ENCODE results near the gene STAMBPL1.

STAMBPL1 gene

DNA sequence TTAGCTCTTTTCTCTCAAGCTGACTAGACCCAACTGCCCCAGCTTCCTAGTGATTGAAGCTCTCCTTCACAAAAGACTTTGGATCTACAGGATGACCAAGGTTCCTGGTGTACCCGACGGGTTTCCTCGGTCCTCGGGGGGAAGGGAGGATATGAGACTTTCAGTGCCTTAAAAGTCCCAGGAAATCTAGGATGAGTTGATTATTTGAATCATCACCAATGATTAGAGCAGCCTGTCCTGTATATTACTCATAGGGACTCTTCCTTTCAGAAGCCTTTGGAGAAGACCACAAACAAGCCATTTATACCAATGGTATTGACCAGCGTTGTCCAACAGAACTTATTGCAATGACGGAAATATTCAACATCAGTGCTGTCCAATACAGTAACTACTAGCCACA is 78.7 kb downstream of the STAMBPL1 start:
- no peak for DNase-seq (ENCODE audit: low read depth)
- TF ChIP-seq, protein P1, sequence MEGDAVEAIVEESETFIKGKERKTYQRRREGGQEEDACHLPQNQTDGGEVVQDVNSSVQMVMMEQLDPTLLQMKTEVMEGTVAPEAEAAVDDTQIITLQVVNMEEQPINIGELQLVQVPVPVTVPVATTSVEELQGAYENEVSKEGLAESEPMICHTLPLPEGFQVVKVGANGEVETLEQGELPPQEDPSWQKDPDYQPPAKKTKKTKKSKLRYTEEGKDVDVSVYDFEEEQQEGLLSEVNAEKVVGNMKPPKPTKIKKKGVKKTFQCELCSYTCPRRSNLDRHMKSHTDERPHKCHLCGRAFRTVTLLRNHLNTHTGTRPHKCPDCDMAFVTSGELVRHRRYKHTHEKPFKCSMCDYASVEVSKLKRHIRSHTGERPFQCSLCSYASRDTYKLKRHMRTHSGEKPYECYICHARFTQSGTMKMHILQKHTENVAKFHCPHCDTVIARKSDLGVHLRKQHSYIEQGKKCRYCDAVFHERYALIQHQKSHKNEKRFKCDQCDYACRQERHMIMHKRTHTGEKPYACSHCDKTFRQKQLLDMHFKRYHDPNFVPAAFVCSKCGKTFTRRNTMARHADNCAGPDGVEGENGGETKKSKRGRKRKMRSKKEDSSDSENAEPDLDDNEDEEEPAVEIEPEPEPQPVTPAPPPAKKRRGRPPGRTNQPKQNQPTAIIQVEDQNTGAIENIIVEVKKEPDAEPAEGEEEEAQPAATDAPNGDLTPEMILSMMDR (IDR thresholded peaks at IDR 0.05; ENCODE audit: control insufficient read depth, insufficient read depth, low read depth, low read length, missing control alignments): no peak
- H3K4me3 ChIP-seq (ENCODE audit: control insufficient read depth, low read depth, low read length): no peak overlapping the region

DNA sequence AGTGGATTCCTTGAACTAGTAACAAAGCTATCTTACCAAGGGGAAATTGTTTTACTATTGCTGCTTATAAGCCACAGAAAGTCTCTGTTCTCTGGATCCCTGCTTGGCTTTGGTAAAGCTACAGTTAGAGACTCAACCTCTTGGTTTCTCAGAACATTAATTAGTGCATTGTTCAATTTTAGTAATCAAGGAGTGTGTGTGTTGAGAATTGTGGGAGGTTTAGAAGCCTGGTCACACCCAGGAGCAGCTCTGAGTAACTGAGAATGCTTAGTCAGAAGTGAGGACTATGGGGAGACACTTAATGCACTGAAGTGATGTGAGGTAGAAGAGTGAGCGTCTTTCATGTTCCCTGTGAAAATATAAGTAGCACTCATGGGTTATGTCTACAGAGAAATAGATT is 80.8 kb downstream of the STAMBPL1 start:
- H3K4me3 ChIP-seq (ENCODE audit: control insufficient read depth, low read depth, low read length): no peak overlapping the region
- no peak for DNase-seq (ENCODE audit: low read depth)
- TF ChIP-seq, protein P1 (IDR thresholded peaks at IDR 0.05; ENCODE audit: control insufficient read depth, insufficient read depth, low read depth, low read length, missing control alignments): no peak

DNA sequence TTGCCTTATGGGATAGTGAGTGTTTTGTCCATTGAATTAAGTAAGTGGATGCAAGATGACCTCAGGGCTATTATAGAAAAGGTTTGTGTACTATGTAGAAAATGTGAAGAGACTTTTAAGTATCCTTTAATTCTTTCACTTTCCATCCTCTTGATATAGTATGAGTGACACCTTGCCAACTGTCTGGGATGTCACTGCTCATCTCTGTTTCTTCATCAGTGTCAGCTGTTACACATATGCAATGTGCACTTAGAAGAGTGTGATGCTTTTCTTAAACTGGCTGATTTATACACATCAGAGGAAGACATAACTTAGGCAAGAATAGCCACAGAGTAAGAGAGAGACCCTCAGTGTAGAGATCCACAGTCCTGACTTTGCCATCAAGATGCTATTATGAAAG is 81.2 kb downstream of the STAMBPL1 start:
- TF ChIP-seq, protein P1 (IDR thresholded peaks at IDR 0.05; ENCODE audit: control insufficient read depth, insufficient read depth, low read depth, low read length, missing control alignments): no peak
- H3K4me3 ChIP-seq (ENCODE audit: control insufficient read depth, low read depth, low read length): no peak overlapping the region
- no peak for DNase-seq (ENCODE audit: low read depth)

DNA sequence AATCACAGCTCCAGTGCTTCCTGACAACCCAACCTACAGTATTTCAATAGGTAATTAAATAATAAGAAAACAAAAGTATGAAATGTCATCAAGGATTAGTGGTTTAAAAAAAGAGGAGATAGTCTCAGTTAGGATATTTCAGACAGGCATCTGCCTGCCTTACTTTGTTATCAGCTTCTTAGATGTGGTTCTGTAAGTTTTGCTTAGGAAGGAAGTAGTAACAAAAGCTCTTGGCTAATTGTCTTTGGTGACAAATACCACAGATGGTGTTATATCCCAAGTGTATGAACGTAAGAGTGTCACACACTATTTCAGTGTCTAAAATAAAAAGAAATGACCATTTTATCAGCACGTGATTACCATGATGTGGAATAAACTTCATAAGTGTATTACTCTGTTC is 82.3 kb downstream of the STAMBPL1 start:
- DNase-seq (ENCODE audit: low read depth): no peak
- TF ChIP-seq, protein P1 (IDR thresholded peaks at IDR 0.05; ENCODE audit: control insufficient read depth, insufficient read depth, low read depth, low read length, missing control alignments): no peak
- H3K4me3 ChIP-seq (ENCODE audit: control insufficient read depth, low read depth, low read length): no peak overlapping the region

DNA sequence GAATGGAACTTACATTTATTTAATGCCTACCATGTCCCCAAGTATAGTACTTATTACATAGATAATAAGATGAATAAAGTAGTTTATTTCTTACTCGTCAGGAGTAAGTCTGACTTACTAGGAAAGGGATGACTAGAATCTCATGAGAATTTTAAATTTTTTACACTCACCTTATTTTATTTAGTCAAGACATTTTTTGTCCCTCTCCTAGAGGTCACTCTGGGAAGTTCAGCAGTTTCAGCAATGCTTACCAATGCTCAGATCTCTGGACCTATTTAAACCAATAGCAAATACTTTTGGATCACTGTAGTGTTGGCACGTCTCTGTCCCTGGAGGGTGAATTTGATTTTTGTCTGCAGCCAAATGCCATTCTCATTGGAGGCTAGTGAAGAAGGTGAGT is 83.3 kb downstream of the STAMBPL1 start:
- TF ChIP-seq, protein P1 (IDR thresholded peaks at IDR 0.05; ENCODE audit: control insufficient read depth, insufficient read depth, low read depth, low read length, missing control alignments): peak; percentile 6
- H3K4me3 ChIP-seq (ENCODE audit: control insufficient read depth, low read depth, low read length): no peak overlapping the region
- DNase-seq (ENCODE audit: low read depth): no peak

DNA sequence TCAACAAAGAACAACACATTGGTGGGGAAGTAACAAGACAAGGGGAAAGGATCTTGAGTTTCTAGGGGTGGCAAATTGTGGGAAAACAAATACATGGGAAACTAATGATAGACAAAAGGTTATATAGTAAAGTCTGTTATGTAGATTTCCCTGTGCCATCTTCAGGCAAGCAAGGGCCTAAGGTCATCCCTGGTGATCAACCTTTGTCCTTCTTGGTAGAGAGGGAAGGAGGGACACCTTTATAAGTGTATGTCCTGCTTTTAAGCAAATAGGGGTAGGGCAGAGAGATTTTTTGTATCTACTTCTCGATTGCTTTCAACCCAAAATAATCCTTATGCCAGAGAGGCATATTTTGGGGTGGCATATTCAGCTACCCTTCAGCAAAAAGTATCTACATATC is 84.3 kb downstream of the STAMBPL1 start:
- H3K4me3 ChIP-seq (ENCODE audit: control insufficient read depth, low read depth, low read length): no peak overlapping the region
- TF ChIP-seq, protein P1 (IDR thresholded peaks at IDR 0.05; ENCODE audit: control insufficient read depth, insufficient read depth, low read depth, low read length, missing control alignments): no peak
- no peak for DNase-seq (ENCODE audit: low read depth)

DNA sequence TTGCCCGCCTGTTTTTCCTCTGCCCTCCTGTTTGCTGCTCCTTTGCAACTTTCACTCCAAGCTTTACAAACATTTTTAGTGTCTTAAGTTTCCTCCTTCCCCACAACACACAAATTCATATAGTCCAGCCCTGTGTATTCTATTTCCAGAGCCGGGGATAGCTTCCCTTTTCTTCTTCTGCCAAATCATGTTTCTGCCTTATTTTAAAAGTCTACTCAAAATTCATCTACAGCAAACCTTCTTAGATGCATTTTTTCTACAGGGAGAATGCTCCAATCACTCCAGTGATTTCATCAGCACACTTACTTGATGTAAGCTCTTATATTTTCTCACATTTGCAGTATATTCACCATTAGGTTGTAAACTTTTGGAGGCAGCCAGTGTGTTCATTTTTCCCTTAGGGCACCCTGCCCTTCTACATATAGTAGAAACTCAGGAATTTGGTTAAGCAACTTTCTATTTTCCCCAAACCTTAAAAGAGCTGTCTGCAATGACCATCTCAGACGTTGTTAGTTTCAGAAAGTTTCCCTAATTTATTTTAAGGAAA is 84.9 kb downstream of the STAMBPL1 start:
- H3K4me3 ChIP-seq (ENCODE audit: control insufficient read depth, low read depth, low read length): no peak overlapping the region
- TF ChIP-seq, protein P1 (IDR thresholded peaks at IDR 0.05; ENCODE audit: control insufficient read depth, insufficient read depth, low read depth, low read length, missing control alignments): no peak
- DNase-seq (ENCODE audit: low read depth): no peak

Data from AG09309 (cell line).